Endometrium (tissue), 2 donors: Measurements from ENCODE around the gene IL12B.
"Not testable (repeated sequence)": the region's sequence is repeated elsewhere in the genome, so short reads cannot be mapped to it uniquely, and the experiment has no call there.

Experiments
- FAIRE-seq: peaks from 2 replicates; lab custom pipeline; 2012; peaks lifted over from hg19 to GRCh38; lab: Jason Lieb, UNC
- donor health status: control.
- donor health status: control.

IL12B gene

DNA sequence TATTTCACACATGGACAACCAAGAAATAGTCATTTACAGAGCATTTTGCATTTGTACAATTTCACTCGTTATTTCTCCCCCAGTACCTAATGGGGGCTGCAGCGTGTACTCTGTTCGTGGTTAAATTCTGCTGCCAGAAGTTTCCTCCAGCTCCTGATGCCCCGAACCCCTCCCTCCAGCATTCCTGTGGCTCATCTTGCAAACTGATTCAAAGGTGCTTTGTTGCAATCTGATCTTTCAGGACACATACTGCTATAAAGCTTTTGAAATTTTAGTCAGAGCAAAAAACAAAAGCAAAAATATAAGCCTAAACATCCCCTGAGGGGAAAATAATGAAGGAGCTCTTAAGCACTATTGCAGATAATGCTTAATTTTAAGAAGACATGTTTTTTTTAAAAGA lies 39.5 kb downstream of the IL12B start:
- FAIRE-seq = no peak

DNA sequence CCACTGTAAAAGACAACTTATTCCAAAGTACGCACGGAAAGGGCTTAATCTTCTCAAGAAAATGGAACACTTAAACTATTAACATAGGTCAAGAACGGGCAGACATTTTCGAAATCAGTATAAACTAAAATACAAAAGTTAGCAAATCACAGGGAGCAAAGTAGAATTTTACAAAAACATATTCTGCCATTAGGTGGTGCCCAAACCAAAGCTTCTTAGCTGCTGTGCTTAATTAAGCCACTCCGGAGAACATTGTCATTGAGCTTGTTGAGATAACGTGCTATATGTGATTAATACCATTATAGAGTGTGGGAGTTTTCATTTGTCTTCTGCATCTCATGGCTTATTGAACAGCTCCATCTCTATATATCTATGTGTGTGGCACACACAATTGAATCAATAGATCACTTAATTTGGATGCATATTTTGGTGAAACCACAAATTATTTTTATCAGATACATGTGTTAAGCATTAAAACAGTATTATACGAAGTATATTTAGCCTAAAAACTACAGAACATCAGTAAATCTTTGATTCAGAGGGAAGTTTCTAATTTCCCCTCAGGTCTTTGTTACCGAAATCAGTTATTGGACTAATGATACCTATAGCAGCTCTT lies 43.8 kb downstream of the IL12B start:
- peak; percentile 4 for FAIRE-seq

DNA sequence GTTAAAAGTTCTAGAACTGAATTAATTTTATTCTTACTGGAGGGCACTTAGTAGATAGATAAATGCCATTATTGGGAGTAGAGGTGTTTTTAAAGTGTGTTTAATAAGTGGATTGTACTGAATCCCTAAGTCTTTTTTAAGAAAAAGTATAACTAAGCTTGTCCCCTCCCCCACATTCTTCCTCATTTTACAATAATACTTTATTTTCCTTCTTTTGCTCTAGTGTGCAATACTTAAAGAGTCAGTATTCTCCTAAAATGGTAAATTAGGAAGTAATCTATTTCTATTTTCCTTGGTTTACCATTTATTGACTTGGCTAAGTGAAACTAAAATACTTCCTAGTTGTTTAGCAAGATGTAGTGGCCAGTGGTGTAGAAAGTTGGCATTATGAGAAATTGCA lies 55.6 kb downstream of the IL12B start:
- no peak for FAIRE-seq

DNA sequence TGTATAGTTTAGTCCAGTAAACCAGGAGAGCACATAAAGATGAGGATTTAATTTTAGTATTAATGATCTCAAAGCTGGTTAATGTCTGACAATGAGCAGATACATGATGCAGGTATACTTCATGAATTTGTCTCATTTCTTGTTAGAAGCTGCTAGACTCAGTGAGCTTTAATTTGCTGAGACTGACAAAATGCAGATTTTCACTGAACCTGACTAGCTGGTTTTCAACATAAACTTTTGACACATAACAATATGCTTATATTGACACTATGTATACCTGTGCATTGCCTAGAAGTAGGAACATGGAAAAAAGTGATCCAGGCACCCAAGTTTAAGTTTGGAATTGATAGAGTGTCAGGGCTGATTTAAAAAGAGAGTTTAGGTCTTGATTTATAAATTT lies 56.4 kb downstream of the IL12B start:
- FAIRE-seq = no peak

DNA sequence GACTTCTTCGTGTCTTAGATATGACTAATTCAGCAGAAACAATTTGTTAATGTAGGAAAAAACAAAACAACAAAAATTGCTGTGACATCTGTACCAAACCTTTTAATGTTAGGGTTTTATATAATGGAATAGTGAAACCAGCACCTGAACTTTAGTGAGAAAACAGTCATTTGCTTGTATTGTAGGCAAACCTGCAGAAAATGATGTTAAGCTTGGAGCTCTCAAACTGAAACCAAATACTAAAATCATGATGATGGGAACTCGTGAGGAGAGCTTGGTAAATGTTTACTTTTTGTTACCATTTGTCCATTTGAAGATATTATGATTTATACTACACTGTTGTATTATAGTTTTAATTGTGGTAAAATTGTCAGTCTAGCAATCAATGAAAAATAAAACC lies 60.6 kb downstream of the IL12B start:
- no peak for FAIRE-seq

DNA sequence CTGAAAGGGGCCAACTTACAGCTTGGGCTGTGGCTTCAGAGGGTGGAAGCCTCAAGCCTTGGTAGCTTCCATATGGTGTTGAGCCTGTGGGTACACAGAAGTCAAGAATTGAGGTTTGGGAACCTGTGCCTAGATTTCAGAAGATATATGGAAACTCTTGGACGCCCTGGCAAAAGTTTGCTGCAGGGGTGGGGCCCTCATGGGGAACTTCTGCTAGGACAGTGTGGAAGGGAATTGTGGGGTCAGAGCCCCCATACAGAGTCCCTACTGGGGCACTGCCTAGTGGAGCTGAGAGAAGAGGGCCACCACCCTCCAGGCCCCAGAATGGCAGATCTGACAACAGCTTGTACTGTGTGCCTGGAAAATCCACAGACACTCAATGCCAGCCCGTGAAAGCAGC lies 63.5 kb downstream of the IL12B start:
- FAIRE-seq = not testable (repeated sequence)
